Measurements from ENCODE around the gene PPP6R2. TPM values are rescaled to one million over a fixed set of nuclear protein-coding genes. Genes with fewer than 3 reads are reported as not detected.

Gene PPP6R2
- total and polyA plus RNA-seq, 9 of the 15 experiments (the other 6 are each of a cell fraction or from before 2014, with no cell fraction given), result 0.32 to 39.8 (median 21.4) TPM

DNA sequence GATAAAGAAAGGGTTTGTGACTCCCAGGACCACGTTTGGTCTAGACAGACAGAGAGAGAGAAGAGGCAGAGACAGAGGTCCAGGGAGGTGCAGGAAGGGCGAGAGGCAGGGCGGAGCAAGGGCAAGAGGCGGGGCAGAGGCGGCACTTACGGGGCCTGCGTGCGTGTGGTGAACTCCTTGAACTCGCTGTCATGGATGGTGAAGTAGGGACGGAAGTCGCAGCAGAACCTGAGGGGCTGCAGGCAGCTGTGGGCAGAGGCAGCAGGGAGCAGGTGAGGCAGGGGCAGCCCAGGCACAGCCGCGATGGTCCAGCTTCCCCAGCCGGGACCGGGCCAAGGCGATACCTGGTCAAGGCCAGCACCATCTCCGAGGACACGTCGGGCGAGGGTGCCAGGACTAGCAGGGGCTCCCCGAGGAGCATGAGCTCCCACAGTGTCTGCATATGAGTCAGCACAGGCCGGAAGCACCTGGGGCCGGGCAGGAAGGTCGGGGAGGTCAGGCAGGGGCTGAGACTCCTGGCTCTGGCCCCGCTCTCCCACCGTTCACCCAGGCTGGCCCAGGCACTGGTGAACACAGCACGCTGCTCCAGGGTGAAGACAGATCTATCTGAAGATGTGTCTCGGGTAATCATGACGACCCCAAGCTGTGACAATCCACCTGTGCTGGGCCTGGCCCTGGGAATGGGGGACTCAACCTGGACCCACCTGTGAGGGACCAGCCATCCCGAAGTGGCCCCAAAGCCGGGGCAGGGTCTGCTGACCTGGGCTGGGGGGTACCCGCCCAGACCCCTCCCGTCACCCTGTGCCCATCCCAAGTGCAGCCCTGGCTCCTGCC is 28.5 kb upstream of the PPP6R2 start (continued):
- TF ChIP-seq PML (IDR thresholded peaks at IDR 0.05; ENCODE audit: low read length) (no peak), ZBTB11 (CRISPR knock-in tag; IDR thresholded peaks at IDR 0.05) (no peak), ZEB2 (IDR thresholded peaks at IDR 0.05) (no peak), TAF7 (tag; IDR thresholded peaks at IDR 0.05) (no peak), GTF2B (IDR thresholded peaks at IDR 0.05; ENCODE audit: extremely low read depth, insufficient read length) (no peak), AFF1 (IDR thresholded peaks at IDR 0.05; ENCODE audit: low read depth in 1 of 2, partially characterized antibody in 2 of 2) (no peak), ELF1 (tag; IDR thresholded peaks at IDR 0.05) (no peak), CLOCK (CRISPR knock-in tag; IDR thresholded peaks at IDR 0.05; ENCODE audit: borderline replicate concordance) (no peak), ZBTB33 (CRISPR knock-in tag; IDR thresholded peaks at IDR 0.05) (no peak), IRF1 (CRISPR knock-in tag; IDR thresholded peaks at IDR 0.05; ENCODE audit: borderline replicate concordance) (no peak), HIVEP1 (CRISPR knock-in tag; IDR thresholded peaks at IDR 0.05) (no peak)
